Cerebellar nuclear complex (tissue), 1 donor: Measurements from ENCODE around the gene IL4R.

Source experiments
- DNase-seq, 2 experiments: peaks; one replicate each; lab custom pipeline; 2025; lab: John Stamatoyannopoulos, UW

IL4R gene

GRCh38 chr16:27315333-27316037, 1.7 kb downstream of the IL4R start:
- DNase-seq = no peak

- DNase-seq = no peak
Measured at GRCh38 chr16:27316038-27316680, 2.4 kb downstream of the IL4R start.

GRCh38 chr16:27317320-27317719, 3.5 kb downstream of the IL4R start:
- DNase-seq = no peak

GRCh38 chr16:27317738-27318391, 4.1 kb downstream of the IL4R start:
- no peak for DNase-seq

GRCh38 chr16:27318392-27319256, 4.8 kb downstream of the IL4R start:
- DNase-seq = no peak

- no peak for DNase-seq
Measured at GRCh38 chr16:27319257-27319965, 5.6 kb downstream of the IL4R start.

- no peak for DNase-seq
Measured at GRCh38 chr16:27320261-27321012, 6.7 kb downstream of the IL4R start.

- no peak for DNase-seq
Measured at GRCh38 chr16:27321013-27321915, 7.5 kb downstream of the IL4R start.

- DNase-seq = no peak
Measured at GRCh38 chr16:27322858-27323780, 9.3 kb downstream of the IL4R start.

- DNase-seq = no peak
Measured at GRCh38 chr16:27323781-27324561, 10.2 kb downstream of the IL4R start.

GRCh38 chr16:27324851-27325301, 11.1 kb downstream of the IL4R start:
- DNase-seq = no peak

GRCh38 chr16:27325736-27326135, 12.0 kb downstream of the IL4R start:
- no peak for DNase-seq

GRCh38 chr16:27326251-27326650, 12.5 kb downstream of the IL4R start:
- no peak for DNase-seq

- DNase-seq = no peak
Measured at GRCh38 chr16:27326738-27327585, 13.2 kb downstream of the IL4R start.

- no peak for DNase-seq
Measured at GRCh38 chr16:27327586-27327915, 13.8 kb downstream of the IL4R start.

- no peak for DNase-seq
Measured at GRCh38 chr16:27328937-27329336, 15.2 kb downstream of the IL4R start.
